SU-DHL-6 (cell line): ENCODE measurements around the gene PSEN2.

Experiments used
- CTCF ChIP-seq: fragments of 200-600 bp; sonication (generic); IDR thresholded peaks from one replicate; pipeline ENCODE4 v1.5.1; 2017; ENCODE audit warnings: antibody characterized with exemption, mild to moderate bottlenecking, low read length, moderate library complexity; ENCODE audit not compliant: insufficient read depth, poor library complexity, severe bottlenecking
- EZH2phosphoT487 ChIP-seq: fragments of 200-600 bp; sonication (generic), shearing (Covaris generic); conservative IDR thresholded peaks from 2 replicates; pipeline ENCODE4 v1.6.1; 2018; ENCODE audit warnings: mild to moderate bottlenecking, antibody characterized with exemption, low read length, moderate library complexity, mixed read lengths

GRCh38 chr1:226831953-226832352, 38.5 kb upstream of the PSEN2 start:
- no peak for TF ChIP-seq EZH2phosphoT487
- no peak for TF ChIP-seq CTCF
